GM13976 (cell line): ENCODE measurements around the gene ARAP1.
A peak's percentile ranks its signal among the peaks of the same experiment; 100 is the strongest.

Experiments used
- DNase-seq: peaks from one replicate; pipeline ENCODE4 v3.0.0; 2012; ENCODE audit warnings: low spot score
- CTCF ChIP-seq: IDR thresholded peaks from 2 replicates; pipeline ENCODE4 v1.5.1; 2012; ENCODE audit warnings: borderline replicate concordance, mild to moderate bottlenecking; ENCODE audit not compliant: insufficient read depth; ENCODE audit errors: extremely low read depth, missing control alignments, control extremely low read depth
- in situ Hi-C: fragments of 300-500 bp; cut with MboI; formaldehyde crosslinking; loops from one replicate; pipeline ENCODE4 v1.12.0; 2022; ENCODE audit warnings: low sequenced_read_pairs, mixed read lengths, inconsistent platforms; ENCODE audit not compliant: unreplicated experiment

ARAP1 gene

DNA sequence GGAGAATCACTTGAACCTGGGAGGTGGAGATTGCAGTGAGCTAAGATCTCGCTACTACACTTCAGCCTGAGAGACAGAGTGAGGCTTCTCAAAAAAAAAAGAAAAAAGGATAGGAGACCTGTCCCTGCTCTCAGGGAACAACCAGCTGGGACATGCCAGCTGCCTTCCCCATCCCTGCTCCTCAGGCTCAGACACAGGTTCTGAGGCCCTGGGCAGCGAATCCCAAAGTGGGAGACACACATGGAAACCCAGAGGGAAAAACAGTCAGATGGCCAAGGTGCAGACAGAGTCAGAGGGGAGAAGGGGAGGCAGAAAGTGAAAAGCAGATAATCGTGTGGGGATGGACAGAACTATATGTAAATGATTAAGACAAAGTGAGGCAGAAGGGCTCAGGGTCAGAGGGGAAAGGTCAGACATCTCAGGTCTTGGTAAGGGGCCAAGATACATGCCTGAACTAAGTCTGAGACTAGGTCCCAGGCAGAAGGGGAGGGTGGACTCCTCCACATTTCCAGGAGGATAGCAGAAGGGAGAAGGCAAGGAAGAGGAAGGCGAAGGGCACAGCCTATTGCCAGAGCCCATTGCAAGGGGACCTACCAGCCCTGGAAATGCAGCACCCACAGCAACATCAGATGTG lies 27.4 kb upstream of the ARAP1 start:
- in situ Hi-C loops = no loop called here
- no peak for DNase-seq
- TF ChIP-seq CTCF = no peak

GRCh38 chr11:72778535-72779494 lies 26.6 kb upstream of the ARAP1 start:
- in situ Hi-C loops = no loop called here
- no peak for TF ChIP-seq CTCF
- DNase-seq = no peak

GRCh38 chr11:72777755-72778278 lies 25.6 kb upstream of the ARAP1 start:
- in situ Hi-C loops = no loop called here
- no peak for TF ChIP-seq CTCF

GRCh38 chr11:72776844-72777754 lies 24.9 kb upstream of the ARAP1 start:
- in situ Hi-C loops = no loop called here
- no peak for TF ChIP-seq CTCF
- peak; percentile 44 for DNase-seq

More at GRCh38 chr11:72777755-72778278, 25.6 kb upstream of the ARAP1 start:
- no peak for DNase-seq

GRCh38 chr11:72776117-72776843 lies 24.1 kb upstream of the ARAP1 start:
- no peak for TF ChIP-seq CTCF
- in situ Hi-C loops = no loop called here
- no peak for DNase-seq
